Psoas muscle (tissue), 8 donors: ENCODE data around the gene ADIPOR2. TPM values are rescaled to one million over a fixed set of nuclear protein-coding genes. Genes with fewer than 3 reads are reported as not detected.
A peak's percentile ranks its signal among the peaks of the same experiment; 100 is the strongest.

Experiments used
- ATAC-seq, 4 donors: fragments of 200-7000 bp; cut with Tn5 transposase; one replicate each; pipeline ENCODE4 v1.9.1; 2020; ENCODE audit warnings: moderate library complexity in 3 of 4, mild to moderate bottlenecking in 2 of 4
- DNase-seq, 2 donors: peaks; one replicate each; pipeline ENCODE4 v3.0.0-alpha.2; 2020
- H3K27ac ChIP-seq: fragments of 200-600 bp; one replicate; pipeline ENCODE4 v1.8.0; 2022
- H3K27me3 ChIP-seq, 3 donors: fragments of 200-600 bp in 1 of 3; one replicate each; pipeline versions ENCODE4 v1.6.1 to v1.8.0; 2013 to 2022; ENCODE audit warnings: low read length in 2 of 3, mild to moderate bottlenecking in 2 of 3, moderate library complexity in 1 of 3; ENCODE audit not compliant: insufficient read depth in 3 of 3
- H3K36me3 ChIP-seq, 2 donors: fragments of 200-600 bp in 1 of 2; one replicate each; pipeline versions ENCODE4 v1.6.1 to v1.8.0; 2013 to 2022; ENCODE audit warnings: low read depth in 1 of 2, mild to moderate bottlenecking in 1 of 2, moderate library complexity in 1 of 2; ENCODE audit not compliant: insufficient read depth in 1 of 2
- H3K4me1 ChIP-seq: fragments of 200-600 bp; one replicate; pipeline ENCODE4 v1.8.0; 2022
- H3K4me3 ChIP-seq: fragments of 200-600 bp; one replicate; pipeline ENCODE4 v1.8.0; 2022; ENCODE audit warnings: mild to moderate bottlenecking
- H3K9me3 ChIP-seq: fragments of 200-600 bp; one replicate; pipeline ENCODE4 v1.8.0; 2022
- WGBS, 3 donors: extraction: QIAGEN DNeasy Blood & Tissue Kit; methylation state at CpG; one replicate each; pipeline versions ENCODE4 v1.1.6 to v1.1.7; 2013; 5-methylcytosine and 5-hydroxymethylcytosine counted together
- intact Hi-C, 2 donors: fragments of 100-400 bp; cut with DNase I; formaldehyde crosslinking; loops; one replicate each; pipeline versions ENCODE4 v1.11.0 to v1.14.2; 2022
- polyA plus RNA-seq, 3 donors: library from polyadenylated mRNA; stranded (reverse); fragments of 200-250 nt; gene quantifications; one replicate each; pipeline ENCODE4 v1.2.3, GENCODE V29; 2013
- total RNA-seq, 4 donors: library from RNA; stranded (reverse); fragmentation: NEBNext Ultra II Directional in 2 of 4; extraction: Animal tissue kit (Norgen Biotek cat#: 25700) in 2 of 4; gene quantifications; one replicate each; pipeline versions ENCODE4 v1.2.1 to v1.2.4, GENCODE V29; 2021 to 2023
- TF ChIP-seq, protein P1 (sequence below): fragments of 200-600 bp; IDR thresholded peaks from one replicate; pipeline ENCODE4 v1.8.0; 2022; ENCODE audit warnings: antibody characterized with exemption
- donor health status: healthy with polysubstance abuse.
- donor health status: DM: no; HTN: no; CAD: no; lungs with moderate emphysema.
- donor health status: Bipolar disorder and iron deficiency.
- donor health status: healthy.
- donor health status: DM: yes; HTN: yes; CAD: no.
- donor health status: DM: no; HTN: no; CAD: no.
- donor health status: DM: no; HTN: no; CAD: no.
- donor health status: DM: yes; HTN: yes; CAD: no.

The ADIPOR2 gene
- total and polyA plus RNA-seq, 7 donors = 28.6 to 52.1 (median 44.2) TPM

GRCh38 chr12:1830981-1831963 lies 140.4 kb downstream of the ADIPOR2 start:
- intact Hi-C loops = no loop called here
- H3K27ac ChIP-seq = no peak overlapping the region
- H3K4me1 ChIP-seq = no peaks in the 10 kb centered on the region
- no peak overlapping the region for H3K4me3 ChIP-seq
- peaks cover 0 to 24% (median 2%) of the 10 kb centered on the region in 3 donors for H3K27me3 ChIP-seq
- no peaks in the 10 kb centered on the region for H3K36me3 ChIP-seq
- ATAC-seq (peak; percentile 92 to 98 (median 96)), DNase-seq (peak; percentile 71 to 90)
- TF ChIP-seq, protein P1, sequence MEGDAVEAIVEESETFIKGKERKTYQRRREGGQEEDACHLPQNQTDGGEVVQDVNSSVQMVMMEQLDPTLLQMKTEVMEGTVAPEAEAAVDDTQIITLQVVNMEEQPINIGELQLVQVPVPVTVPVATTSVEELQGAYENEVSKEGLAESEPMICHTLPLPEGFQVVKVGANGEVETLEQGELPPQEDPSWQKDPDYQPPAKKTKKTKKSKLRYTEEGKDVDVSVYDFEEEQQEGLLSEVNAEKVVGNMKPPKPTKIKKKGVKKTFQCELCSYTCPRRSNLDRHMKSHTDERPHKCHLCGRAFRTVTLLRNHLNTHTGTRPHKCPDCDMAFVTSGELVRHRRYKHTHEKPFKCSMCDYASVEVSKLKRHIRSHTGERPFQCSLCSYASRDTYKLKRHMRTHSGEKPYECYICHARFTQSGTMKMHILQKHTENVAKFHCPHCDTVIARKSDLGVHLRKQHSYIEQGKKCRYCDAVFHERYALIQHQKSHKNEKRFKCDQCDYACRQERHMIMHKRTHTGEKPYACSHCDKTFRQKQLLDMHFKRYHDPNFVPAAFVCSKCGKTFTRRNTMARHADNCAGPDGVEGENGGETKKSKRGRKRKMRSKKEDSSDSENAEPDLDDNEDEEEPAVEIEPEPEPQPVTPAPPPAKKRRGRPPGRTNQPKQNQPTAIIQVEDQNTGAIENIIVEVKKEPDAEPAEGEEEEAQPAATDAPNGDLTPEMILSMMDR = no peak
- WGBS, 3 donors = 4 to 6% (median 5%) methylated on average over 32 to 34 of the region's 34 CpGs
- H3K9me3 ChIP-seq = no peaks in the 10 kb centered on the region

DNA sequence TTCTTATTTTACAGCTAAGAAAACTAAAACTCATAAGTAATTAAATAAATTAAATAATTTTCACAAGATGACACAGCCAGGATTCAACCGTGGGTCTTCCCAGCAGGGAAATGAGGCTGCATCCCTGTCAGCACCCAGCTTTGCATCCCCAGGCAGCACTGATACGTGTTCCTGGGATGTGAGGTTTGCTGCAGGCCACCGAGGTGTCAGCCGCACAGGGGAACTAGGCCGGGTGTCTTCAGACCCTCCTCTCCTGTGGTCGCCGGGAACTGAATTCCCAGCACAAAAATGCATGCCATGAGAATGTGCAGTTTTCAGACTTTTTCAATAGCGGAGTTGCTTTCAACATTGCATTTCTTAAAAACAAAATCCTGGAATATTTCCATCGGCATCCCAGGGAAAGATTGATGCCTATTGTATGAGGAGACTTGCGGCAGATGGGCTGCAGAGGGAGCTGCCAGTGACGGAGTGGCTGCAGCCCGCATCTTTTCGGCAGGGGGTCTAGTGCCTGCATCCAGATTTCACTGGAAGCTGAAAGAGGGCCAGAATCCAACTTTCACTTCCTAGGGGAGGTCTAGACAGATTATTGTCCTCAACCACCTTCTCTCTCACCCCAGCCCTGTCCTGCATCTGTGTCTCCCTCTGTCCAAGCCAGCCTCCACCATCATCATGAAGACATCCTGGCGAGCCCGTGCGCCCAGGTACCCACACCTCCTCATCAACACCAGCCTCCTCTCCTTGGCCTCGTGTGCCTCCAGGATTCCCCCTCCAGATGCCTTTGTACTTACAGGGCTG lies 142.1 kb downstream of the ADIPOR2 start:
- H3K27me3 ChIP-seq = peaks cover 0 to 17% (median 1%) of the 10 kb centered on the region in 3 donors
- TF ChIP-seq, protein P1 = no peak
- intact Hi-C loops = no loop called here

GRCh38 chr12:1833596-1834028 lies 142.7 kb downstream of the ADIPOR2 start:
- Histone ChIP-seq H3K27ac (no peak overlapping the region), H3K27me3 (peaks cover 0 to 15% (median 1%) of the 10 kb centered on the region in 3 donors), H3K36me3 (no peaks in the 10 kb centered on the region), H3K4me3 (no peak overlapping the region), H3K4me1 (no peaks in the 10 kb centered on the region), H3K9me3 (no peaks in the 10 kb centered on the region)
- WGBS, 3 donors = 78 to 85% (median 82%) methylated on average over 10 of the region's 10 CpGs
- intact Hi-C loops = no loop called here
- no peak for ATAC-seq
- TF ChIP-seq, protein P1 = no peak
- no peak for DNase-seq

More for the DNA sequence above, 142.1 kb downstream of the ADIPOR2 start:
- ATAC-seq (no peak), DNase-seq (peak in 1 of 2 donors; percentile 39)
- Histone ChIP-seq H3K36me3 (no peaks in the 10 kb centered on the region), H3K9me3 (no peaks in the 10 kb centered on the region), H3K4me3 (no peak overlapping the region), H3K4me1 (no peaks in the 10 kb centered on the region), H3K27ac (no peak overlapping the region)
- WGBS, 3 donors = 72 to 74% (median 74%) methylated on average over 17 of the region's 17 CpGs

DNA sequence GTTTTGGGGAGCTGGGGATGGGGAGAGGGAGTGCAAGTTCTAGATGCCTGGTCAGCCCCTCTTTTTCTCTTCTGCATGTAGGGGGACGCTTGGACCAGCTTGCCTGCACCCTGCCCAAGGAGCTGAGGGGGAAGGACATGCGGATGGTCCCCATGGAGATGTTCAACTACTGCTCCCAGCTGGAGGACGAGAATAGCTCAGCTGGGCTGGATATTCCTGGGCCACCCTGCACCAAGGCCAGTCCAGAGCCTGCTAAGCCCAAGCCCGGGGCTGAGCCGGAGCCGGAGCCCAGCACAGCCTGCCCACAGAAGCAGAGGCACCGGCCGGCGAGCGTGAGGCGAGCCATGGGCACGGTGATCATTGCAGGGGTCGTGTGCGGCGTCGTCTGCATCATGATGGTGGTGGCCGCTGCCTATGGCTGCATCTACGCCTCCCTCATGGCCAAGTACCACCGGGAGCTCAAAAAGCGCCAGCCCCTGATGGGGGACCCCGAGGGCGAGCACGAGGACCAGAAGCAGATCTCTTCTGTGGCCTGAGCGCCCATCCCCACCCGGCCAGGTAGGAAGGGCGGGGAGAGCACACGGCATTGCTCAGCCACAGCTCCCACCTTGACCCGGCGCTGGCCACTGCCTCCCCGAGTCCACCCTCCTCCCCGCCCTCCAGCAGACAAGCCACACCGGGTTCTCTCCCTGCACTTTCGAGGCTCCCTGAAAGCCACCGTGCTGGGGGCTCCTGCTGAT lies 143.5 kb downstream of the ADIPOR2 start:
- H3K4me3 ChIP-seq = no peak overlapping the region
- H3K9me3 ChIP-seq = no peaks in the 10 kb centered on the region
- DNase-seq (peak in 1 of 2 donors; percentile 33), ATAC-seq (no peak)
- H3K27me3 ChIP-seq = peaks cover 0 to 9% (median 4%) of the 10 kb centered on the region in 3 donors
- H3K4me1 ChIP-seq = no peaks in the 10 kb centered on the region
- no peaks in the 10 kb centered on the region for H3K36me3 ChIP-seq
- 80 to 84% (median 83%) methylated on average over 34 of the region's 34 CpGs for WGBS, 3 donors
- H3K27ac ChIP-seq = no peak overlapping the region
- intact Hi-C loops = no loop called here
- TF ChIP-seq, protein P1 = no peak
